ELF-1 (cell line): ENCODE data around the gene ADCY5.

ENCODE experiments used
- DNase-seq: peaks from one replicate; pipeline ENCODE4 v3.0.0-alpha.2; 2016; ENCODE audit warnings: low read depth, low spot score

ADCY5 gene

DNA sequence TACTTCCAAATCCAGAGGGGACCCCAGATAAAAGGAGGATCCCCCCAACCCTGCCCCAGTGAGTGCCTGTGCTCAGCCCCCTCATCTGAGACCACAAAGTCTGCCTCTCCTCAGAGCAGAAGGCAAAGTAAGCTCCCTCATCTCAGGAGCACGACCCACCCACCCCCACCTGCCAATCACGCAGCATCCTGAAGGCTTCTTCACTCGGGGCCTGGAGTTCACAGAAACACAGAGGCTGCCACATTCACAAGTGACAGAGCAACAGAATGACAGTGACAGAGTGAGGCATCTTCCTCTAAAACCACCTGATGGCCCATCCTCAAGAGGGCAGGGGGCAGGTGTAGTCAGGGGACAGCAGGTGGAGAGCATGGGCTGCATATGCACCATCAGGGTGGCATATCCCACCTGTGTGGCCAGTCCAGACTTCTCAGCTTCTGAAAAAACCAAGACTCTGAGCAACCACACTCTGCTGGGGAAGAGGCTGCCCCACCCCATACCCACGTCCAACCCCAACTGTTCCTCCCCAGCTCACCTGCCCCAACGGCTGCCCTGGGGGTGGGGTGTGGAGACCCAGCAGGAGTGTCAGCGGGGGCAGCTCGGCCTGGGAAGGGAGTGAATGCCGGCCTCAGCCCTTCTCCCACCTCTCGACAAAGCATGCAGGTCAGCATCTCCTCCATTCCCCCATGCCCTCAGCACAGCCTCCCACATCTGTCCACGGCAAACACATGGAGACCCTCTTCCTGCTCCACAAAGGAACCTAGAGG, 19.3 kb downstream of the ADCY5 start:
- no peak for DNase-seq

DNA sequence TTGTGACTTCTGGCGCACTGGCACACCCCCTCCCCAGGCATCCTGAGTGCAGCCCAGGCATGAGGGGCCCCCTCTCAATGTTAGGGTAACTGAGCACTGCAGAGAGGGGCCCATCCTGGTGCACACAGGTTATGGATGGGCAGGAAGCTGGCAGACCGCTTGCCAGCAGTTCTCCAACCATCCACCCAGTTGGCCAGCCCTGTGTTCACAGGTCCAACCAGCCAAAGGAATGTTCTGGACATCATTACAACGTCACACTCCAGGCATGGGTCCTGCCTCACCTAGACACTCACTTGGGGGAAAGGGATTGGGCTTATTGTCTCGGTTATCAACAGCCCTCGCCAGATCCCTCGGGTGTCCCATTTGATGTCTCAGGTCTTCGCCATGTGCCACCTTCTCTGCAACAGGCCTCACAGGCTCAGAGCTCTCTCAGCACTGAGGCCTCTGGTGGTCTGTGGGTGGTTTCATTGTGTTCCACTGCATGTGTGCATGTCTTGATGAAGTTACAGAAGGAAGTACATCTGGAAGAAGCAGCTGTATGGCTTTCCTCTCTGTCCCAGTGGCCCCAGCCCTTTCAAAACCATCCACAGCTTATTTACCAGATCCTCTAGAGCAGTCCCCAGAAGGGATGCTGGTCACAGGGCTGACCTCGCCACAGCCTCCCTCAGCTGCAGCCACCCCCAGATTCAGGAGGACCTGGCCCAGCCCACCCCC, 23.7 kb downstream of the ADCY5 start:
- DNase-seq, result no peak

DNA sequence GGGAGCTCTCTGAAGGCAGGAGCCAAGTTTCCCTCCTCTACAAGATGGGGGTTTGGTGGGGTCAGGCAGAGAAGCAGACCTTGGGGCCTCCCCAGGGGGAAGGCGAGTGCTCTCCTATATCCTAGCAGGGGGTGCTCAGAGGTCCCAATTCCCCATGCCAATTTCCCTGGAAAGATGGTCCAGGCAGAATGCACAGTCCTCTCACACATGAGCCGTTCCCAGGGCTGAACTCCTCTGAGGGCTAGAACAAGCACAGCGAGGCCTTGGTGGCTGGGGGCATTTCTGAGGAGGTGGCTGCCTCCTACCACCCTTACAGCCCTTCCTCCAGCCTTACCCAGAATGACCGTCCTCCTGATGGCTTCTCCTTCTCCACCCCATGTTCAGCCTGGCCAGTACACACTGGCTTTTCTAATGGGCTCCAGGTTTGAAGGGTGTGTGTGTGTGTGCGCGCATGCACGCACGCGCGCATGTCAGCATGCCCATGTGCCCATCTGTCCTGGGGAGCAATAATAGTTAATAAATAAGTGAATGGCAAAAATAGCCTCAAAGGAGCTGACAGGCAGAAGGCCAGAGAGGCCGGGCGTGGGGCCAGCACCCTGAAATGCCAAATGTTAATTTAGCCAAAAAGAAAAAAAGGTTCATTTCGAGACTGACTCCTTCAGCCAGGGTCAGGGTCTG, 24.4 kb downstream of the ADCY5 start:
- DNase-seq, result no peak

DNA sequence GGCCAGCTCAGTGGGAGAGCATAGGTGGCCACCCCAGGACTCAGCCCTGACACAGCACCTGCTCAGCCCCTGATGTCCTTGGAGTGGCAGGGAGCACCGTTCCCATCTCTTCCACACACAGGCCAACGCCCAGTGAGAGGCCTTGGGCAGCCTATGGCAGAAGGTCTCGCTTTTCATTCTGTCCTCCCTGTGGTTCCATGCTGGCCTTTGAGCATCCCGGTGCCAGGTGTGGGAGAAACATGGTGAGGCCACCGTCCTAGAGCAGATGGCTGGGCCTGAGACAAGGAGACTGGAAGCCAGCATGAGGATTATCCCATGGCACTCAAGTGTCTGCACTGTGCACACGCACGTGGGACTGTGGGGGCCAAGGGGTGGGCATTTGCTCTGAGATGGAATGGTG, 25.1 kb downstream of the ADCY5 start:
- DNase-seq, result no peak

DNA sequence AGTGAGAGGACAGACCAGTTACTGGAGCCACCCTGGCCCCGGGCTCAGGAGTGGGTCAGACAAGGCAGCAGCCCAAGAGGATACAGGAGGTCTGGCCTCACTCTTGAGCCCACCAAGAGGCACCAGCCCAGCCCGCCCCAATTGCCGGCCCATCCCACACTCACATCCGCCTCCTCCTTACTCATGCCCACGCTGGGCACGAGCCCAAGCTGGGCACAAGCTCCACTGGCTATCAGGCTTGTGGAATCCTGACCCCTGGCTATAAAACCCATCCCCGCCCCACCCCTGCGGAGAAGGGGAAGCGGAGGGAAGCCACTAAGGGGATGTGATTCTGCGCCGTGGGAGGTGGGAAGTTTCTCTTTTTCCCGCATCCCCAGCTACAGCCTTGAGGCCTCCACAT, 25.9 kb downstream of the ADCY5 start:
- no peak for DNase-seq

DNA sequence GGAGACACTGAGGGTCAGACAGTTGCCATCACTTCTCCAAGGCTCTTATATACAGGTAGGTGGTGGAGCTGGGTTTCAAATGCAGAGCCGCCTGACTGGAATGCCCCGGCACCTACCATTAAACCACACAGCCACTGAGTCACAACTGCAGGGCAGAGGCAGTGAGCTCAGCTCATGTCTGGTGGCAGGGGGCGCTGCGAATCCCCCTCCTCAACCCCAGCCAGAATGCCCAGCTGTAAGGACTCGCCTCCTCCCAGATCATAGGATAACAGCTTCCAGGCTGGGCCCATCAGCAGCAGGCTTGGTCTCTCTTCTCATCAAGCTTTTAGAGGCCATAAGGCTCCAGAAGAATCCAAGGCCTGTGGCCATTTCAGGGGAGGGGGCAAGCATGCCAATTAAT, 26.4 kb downstream of the ADCY5 start:
- peak; percentile 41 for DNase-seq

DNA sequence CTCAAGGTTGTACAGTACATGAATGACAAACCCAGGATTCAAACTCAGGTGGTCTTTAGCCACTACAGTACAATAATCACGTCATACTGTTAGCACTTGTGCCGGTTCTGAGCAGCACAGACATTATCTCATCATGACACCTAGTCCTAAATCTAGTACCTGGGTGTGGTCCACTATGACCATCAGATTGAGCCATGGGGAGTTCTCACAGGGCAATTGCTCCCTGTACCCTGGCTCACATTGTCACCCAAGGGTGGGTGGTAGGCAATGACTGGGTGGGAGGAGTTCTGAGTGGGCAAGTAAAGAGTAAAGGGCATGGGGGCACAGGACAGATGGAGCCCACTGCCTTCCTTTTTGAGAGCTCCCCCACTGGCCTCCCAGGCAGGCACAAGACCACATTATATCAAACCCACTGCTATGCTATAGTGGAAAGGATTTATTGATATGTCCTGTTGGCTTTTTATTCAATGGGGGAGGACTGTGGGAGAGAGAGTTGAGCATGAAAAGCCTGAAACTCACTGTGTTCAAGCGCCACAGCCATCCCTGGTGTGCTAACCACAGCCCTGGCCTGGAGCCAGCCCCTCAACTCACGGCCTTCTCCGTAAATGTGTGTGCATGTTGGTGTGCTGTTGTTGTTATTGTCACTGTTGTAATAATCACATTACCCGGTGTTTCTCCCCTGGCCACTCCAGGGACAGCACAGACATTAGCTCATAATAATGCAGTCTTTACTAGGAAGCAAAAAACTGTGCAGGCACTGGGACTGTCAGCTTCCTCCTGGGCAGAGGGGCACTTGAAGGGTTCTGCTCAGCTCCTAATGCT, 27.3 kb downstream of the ADCY5 start:
- no peak for DNase-seq

DNA sequence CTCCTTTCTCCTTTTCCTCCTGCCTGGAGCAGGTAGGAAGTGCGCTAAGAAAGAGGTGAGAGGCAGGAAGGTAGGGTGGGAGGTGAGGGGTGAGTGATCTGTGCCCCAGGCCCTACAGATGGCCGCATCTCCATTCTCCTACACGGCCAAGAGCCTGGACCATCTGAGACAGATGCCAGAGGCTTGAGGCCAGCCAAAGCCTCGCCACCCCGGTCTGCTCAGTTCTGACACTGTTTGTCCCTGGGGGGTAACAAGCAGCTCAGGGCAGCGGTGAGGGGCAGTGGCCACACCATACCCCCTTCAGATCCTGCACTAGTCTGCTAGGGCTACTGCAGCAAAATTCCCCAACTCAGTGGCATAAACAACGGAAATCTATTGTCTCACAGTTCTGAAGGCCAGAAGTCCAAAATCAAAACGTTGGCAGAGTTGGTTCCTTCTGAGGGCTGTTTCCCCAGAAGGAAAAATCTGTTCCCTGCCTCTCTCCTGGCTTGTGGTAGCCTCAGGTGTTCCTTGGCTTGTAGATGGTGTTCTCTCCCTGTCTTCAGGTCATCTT, 28.4 kb downstream of the ADCY5 start:
- DNase-seq, result no peak

DNA sequence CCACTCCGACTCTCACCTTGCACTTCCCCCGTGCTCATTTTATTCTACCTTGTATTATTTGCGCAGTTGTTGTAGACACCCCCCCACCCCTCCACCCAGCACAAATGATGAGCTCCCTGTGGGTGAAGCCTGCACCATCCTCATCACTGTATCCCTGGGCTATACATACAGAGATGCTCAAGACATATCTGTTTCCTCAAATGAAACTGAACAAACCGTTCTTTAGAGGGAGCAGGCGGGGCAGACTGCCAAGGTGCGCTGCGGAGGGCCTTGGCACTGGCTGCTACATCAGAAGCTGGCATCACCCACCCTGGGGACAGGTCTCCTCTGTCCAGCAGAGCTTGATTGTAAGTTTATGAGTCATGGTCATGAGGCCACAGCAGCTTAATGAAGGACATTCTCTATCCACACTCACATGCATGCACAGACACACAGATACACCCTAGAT, 29.0 kb downstream of the ADCY5 start:
- DNase-seq, result no peak

DNA sequence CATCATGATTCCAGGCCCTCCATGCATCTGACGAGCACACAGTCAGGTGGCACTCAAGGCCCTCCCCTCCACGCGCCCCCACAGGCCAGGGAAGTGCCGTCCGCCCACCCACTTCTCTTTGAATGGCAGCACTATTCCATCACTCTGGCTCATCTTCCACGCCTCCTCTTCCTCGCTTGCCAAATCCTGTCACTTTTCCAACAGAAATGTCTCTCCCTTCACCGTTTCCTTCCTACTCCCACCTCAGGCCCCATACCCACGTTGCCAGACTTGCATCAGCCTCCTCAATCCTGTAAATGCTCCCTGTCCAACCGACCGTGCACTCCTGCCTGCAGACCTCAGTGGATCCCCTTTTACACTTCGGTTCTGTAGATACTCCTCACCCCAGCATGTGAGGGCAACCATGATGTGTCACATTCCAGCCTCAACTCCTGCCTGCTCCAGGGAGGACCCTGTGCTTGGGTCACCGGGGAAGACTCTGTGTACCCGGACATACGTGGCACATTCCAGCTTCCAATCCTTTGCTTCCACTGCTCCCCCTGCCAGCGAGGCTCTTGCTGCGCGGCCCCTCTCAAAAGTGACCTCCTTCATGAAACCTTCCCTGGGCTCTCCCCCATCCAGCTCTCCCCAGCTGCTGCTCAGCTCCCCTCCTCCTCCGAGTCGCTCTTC, 29.6 kb downstream of the ADCY5 start:
- no peak for DNase-seq

DNA sequence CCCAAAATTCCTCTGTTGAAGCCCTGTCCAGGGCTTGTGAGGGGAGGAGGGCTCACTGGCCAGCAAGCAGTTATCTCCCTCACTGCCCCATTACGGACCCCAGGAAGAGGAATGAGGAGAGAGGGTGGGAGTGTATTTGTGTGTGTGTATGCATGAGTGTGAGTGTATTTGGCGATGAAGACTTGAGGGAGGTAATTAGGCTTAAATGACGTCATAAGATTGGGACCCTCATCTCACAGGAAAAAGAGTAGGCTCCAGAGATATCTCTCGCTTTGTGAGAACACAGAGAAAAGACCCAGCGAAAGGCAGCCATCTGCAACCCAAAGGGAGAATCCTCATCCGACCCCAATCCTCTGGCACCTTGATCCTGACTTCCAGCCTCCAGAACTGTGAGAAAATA, 32.2 kb downstream of the ADCY5 start:
- DNase-seq, result no peak

DNA sequence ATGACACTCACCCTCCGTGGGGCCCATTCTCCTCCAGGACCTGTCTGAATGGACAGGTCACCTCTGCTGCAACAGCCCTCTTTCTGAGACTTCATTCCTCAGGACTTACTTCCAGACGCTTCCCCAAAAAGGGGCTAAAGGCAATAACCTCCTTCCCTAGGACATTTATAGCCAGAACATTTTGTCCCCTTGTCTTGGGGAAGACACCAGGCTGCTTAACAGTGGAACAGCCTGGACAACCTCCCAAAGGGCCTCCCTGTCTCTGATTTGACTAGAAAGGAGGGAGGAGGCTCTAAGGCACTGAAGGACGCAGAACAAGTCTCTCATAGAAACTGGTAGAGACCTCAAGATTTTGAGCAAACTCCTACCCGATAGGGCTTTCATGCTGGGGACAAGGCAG, 32.7 kb downstream of the ADCY5 start:
- no peak for DNase-seq

DNA sequence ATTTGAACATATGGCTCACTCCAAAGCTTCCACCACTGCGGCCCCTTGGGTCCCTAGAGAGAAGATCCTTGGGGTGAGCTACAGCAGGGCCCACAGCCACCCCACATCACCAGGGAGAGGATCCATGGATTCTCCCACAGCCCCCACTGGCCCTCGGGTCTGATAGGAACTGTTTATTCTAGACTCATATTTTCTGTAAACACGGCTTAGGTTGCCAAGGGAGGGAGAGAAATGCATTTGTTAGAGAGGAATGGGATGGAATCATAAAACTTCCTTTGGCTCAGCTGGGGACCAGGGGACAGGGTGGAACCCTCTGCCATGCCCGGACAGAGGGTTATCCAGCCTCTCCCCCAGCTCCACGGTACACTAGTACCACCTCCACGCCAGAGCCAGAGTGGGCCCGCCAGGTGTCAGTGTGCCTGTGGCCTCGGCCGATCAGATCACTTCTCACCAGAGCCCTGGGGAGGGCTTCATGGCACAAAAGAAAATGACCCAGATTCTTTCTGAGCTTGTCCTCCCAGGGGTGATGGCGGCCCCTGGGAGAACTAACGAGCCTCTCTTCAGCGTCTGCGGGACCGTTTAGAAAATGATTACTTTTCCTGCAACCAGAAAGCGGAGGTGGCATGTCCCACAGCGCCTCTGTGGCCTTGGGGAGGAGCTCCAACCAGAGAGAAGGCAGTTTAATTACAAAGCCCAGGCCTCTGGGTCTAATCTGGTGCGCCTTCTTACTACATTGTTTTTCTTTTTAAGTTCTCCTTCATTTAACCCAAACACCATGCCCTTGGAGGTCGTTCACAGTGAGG, 33.7 kb downstream of the ADCY5 start:
- no peak for DNase-seq

DNA sequence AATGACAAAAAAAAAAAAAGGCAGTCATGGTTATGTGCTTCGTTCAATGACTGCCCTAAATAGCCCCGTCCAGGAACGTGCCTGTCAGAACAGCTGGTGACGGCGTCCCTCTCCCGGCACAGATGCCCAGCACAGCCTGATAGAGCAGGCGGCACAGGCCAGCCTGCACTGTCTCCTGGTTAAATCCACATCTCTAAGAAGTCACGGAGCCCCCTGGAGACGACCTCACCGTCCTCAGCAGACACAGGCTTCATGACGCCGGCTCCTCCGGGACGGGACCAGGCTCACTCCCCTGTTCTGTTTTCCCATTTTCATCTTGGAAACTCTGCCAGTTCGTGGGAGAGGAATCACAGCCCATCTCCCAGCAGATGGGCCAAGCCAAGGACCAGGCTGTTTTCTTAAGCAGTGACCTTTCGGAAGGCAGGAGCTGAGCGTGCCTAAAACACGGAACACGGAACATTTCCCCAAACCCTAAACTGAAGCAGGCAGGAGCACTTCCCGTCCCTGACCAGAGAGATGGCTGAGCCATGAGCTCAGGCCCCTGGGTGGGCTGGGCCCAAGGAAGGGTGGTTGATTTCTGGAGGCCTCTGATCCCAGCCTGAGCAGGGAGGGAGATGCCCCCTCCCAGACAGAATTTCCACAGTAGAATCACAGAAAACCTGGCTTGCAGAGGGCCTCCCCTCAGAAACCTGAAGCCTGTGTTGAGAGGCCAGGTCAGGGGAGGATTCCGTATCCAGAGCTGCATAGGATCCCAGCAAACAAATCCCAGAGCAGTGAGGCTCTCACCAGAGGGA, 35.9 kb downstream of the ADCY5 start:
- DNase-seq, result peak; percentile 30

DNA sequence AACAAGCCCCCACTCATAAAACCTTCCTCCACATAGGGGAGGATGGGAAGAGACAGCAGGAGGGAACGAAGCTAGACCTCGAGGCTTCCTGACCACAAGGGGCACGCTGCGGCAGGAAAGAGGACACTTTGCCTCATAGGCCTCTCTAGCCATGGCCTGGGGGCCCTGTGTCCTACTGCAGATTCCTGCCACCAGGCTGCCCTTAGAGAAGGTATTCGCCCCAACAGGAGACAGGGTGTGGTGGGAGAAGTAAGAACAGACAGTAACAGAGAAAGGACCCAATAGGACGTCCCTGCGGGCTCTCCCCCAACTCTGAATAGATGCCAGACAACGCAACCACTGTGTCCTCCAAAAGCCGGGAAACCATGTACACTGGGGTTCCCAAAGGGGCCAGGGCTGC, 36.8 kb downstream of the ADCY5 start:
- peak; percentile 66 for DNase-seq

DNA sequence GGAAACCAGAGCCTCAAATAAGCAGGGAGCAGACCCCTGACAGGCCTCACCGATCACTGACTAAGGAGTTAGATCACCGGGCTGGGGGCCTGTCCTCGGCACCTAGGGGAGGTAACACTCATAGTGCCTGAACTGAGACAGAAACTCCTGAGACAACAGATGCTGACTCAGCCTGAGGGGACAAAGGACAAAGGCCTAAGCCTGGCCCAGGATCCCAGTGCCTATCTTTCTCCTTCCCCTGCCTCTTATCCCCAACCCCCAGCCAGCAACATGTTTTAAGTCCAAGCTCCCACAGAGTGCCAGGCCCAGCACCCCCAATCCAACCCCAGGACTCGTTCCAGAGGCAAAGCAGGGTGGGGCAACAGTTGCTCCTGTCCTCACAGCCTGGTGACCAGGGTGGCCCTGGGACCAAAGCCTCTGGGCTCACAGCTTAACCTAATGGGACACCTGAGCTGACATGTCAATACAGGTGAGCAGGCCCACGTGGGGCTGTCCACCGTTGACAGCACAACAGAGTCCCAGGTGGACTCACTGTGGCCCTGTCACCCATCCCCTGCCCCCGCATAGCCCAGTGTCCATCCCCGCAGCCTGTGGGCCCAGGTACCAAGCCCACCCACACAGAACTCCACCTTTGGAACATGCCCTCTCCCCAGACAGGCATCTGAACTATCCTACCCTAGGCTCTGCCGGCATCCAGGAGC, 37.4 kb downstream of the ADCY5 start:
- peak; percentile 36 for DNase-seq

DNA sequence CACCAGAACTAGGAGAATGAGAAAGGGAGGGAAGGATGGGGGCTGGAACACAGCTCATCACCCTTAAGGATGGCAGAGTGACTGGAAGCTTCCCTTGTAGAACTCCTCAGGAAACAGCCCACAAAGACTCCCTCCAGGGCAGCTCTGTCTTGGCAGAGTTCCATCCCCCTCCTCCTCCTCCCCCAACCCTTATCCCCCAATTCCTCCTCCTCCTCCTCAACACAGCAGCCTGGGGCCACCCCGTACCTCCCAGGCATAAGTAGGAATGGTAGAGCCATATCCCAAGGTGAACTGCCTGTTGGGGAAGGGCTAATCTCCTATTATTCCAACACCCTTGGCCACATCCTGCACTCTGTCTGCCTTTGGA, 38.8 kb downstream of the ADCY5 start:
- no peak for DNase-seq

DNA sequence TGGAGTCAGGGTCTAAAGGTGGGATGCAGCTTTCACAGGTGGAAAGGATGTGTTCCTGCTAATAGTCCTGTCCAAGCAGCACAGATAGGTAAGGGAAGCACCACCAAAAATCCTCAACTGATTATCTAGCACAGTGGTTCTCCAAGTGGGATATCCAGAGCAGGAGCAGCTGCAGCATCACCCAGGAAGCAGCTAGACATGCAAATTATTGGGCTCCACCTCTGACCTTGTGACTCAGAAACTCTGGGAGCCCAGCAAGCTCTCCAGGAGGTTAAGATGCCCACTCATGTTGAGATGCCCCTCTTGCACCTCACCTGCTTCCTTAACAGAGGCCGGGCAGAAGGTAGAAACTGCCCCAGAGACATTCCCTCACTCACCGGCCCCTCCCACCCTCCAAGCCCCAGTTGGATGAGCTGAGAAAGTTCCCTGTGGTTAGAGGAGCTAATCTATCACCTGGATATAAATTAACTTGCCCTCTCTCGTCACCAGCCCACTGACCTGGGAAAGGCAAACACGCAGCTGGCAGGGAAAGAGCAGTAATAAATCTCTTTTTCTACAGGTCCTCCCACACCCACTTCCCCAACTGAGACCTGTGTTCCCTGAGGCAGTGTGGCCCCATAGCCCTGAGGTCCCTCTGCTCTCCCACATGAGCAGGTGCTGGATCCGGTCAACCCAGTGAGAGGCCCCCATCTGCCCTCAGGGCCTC, 39.3 kb downstream of the ADCY5 start:
- no peak for DNase-seq
